Measurements from ENCODE around the gene RFNG. TPM values are rescaled to one million over a fixed set of nuclear protein-coding genes. Genes with fewer than 3 reads are reported as not detected.

Gene RFNG
- total RNA-seq, 1 donor from 2014 or later, result 21.1 TPM

DNA sequence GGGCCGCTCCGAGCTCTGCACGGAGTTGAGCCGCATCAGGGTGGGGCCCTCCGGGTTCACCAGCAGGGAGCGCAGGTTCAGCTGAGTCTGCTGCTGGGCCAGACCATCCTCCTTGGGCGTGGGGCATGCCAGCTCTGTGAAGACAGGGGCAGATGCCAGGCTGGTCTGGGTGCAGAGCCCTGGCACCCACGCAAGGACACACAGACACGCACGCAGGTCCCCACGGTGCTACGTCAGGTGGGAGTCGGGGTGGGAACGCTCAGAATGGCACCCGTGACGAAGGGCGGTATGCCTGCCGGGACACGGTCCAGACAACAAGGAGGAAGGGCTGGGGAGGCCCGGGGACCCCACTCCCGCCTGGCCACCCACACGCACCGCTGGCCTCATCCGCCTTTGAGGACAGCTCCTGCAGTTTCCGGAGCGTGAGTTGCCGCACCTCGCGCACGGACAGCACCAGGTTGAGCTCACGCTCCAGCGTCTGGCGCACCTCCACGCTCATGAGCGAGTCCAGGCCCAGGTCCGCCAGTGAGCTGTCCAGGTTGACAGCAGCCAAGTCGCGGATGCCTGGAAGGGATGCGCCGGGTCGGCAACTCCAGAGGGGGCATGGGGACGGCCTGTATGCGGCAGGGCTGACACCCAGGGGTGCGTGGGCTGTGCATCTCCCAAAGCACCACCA lies 29.3 kb upstream of the RFNG start:
- TF ChIP-seq, protein P1, sequence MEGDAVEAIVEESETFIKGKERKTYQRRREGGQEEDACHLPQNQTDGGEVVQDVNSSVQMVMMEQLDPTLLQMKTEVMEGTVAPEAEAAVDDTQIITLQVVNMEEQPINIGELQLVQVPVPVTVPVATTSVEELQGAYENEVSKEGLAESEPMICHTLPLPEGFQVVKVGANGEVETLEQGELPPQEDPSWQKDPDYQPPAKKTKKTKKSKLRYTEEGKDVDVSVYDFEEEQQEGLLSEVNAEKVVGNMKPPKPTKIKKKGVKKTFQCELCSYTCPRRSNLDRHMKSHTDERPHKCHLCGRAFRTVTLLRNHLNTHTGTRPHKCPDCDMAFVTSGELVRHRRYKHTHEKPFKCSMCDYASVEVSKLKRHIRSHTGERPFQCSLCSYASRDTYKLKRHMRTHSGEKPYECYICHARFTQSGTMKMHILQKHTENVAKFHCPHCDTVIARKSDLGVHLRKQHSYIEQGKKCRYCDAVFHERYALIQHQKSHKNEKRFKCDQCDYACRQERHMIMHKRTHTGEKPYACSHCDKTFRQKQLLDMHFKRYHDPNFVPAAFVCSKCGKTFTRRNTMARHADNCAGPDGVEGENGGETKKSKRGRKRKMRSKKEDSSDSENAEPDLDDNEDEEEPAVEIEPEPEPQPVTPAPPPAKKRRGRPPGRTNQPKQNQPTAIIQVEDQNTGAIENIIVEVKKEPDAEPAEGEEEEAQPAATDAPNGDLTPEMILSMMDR (IDR thresholded peaks at IDR 0.05; ENCODE audit: borderline replicate concordance), result no peak
- no peaks in the 10 kb centered on the region for H3K27me3 ChIP-seq (ENCODE audit: low read depth)
- no peak overlapping the region for H3K4me3 ChIP-seq
- no peak for DNase-seq
- no peak overlapping the region for H3K27ac ChIP-seq (replicated peaks)
- no peaks in the 10 kb centered on the region for H3K9me3 ChIP-seq (replicated peaks)
- intact Hi-C loops (cut with micrococcal nuclease), result no loop called here
- H3K36me3 ChIP-seq, result peaks cover 68% of the 10 kb centered on the region
- no peaks in the 10 kb centered on the region for H3K4me1 ChIP-seq

DNA sequence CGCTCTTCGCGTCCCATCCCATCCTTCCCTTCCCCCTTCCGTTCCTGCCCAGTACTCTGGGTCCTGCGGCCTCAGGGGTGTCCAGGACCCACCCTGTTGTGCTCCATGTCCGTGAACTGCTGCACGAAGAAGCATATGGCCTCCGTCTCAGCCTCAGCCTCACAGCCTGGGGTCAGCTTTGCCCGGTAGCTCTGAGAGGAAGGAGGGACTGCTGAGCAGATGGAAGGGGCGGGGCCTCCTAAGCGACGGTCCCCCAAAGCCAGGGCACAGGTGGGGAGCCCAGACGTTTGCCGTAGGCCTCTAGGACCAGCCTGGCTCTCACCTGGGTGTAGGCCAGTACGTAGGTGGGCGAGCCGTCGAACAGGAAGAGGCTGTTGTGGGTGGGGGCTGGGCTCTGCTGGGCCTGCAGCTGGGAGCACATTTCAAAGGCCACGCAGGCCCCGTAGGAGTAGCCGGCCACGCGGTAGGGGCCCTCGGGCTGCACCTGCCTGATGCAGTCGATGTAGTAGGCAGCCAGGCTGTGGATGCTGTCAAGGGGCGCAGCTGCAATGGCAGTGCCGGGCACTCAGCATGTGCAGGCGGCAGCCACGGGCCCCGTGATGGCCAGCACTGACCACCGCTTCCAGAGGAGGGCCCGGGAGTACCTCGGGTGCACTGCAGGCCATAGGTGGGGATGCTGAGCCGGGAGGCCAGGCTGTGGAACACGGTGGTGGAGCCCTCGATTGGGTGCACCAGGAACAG lies 28.6 kb upstream of the RFNG start:
- intact Hi-C loops (cut with micrococcal nuclease), result no loop called here
- Histone ChIP-seq H3K4me3 (no peak overlapping the region), H3K27me3 (ENCODE audit: low read depth) (no peaks in the 10 kb centered on the region), H3K27ac (replicated peaks) (no peak overlapping the region), H3K9me3 (replicated peaks) (no peaks in the 10 kb centered on the region), H3K36me3 (peaks cover 61% of the 10 kb centered on the region), H3K4me1 (no peaks in the 10 kb centered on the region)
- TF ChIP-seq, protein P1 (IDR thresholded peaks at IDR 0.05; ENCODE audit: borderline replicate concordance), result no peak
- no peak for DNase-seq

- H3K27ac ChIP-seq (replicated peaks), result no peak overlapping the region
- H3K4me3 ChIP-seq, result no peak overlapping the region
These were observed 27.5 kb upstream of the RFNG start for GRCh38 chr17:82079001-82079677.

GRCh38 chr17:82078433-82078832 lies 26.8 kb upstream of the RFNG start:
- H3K4me3 ChIP-seq, result no peak overlapping the region
- H3K4me1 ChIP-seq, result no peaks in the 10 kb centered on the region
- no peak for DNase-seq
- TF ChIP-seq, protein P1 (IDR thresholded peaks at IDR 0.05; ENCODE audit: borderline replicate concordance), result no peak
- H3K27me3 ChIP-seq (ENCODE audit: low read depth), result no peaks in the 10 kb centered on the region
- intact Hi-C loops (cut with micrococcal nuclease), result no loop called here
- H3K9me3 ChIP-seq (replicated peaks), result no peaks in the 10 kb centered on the region
- peaks cover 43% of the 10 kb centered on the region for H3K36me3 ChIP-seq
- H3K27ac ChIP-seq (replicated peaks), result no peak overlapping the region

More at GRCh38 chr17:82079001-82079677, 27.5 kb upstream of the RFNG start:
- intact Hi-C loops (cut with micrococcal nuclease), result no loop called here
- Histone ChIP-seq H3K4me1 (no peaks in the 10 kb centered on the region), H3K27me3 (ENCODE audit: low read depth) (no peaks in the 10 kb centered on the region), H3K36me3 (peaks cover 50% of the 10 kb centered on the region), H3K9me3 (replicated peaks) (no peaks in the 10 kb centered on the region)
- TF ChIP-seq, protein P1 (IDR thresholded peaks at IDR 0.05; ENCODE audit: borderline replicate concordance), result no peak
- DNase-seq, result no peak

DNA sequence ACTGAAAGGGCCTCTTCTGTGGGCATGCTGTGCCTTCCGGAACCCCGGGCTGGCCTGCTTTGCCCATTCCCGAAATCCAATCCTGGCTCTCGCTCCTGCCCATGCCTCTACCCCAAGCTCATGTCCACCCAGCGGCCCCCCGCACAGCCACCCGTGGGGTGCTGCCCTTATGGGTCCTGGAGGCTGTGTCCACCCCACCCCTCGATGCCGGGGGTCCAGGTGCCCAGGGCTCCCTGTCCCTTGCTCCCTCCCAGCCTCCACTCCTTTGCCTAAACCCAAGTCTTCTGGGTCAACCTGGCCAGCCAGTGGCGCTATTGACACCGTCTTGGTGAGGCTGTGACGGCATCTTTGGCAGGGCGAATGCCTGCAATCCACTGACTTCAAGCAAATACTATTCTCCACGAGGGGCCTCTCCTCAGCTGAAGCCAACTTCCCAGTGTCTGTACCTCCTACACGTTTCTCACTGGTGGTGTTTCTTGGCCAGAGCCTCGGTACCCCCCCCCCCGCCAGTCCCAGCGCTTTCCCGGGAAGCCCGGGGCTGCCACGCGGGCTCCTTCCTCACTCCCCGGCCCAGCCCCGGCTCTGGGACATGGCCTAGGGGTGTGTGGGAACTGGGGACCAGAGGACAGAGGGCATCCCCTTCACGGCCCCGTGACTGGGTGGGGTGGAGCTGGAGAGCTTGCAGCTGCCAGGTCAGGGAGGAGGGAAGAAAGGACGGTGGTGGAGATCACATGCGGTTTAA lies 26.2 kb upstream of the RFNG start:
- TF ChIP-seq, protein P1 (IDR thresholded peaks at IDR 0.05; ENCODE audit: borderline replicate concordance), result no peak

More for the DNA sequence above, 26.2 kb upstream of the RFNG start:
- Histone ChIP-seq H3K27me3 (ENCODE audit: low read depth) (no peaks in the 10 kb centered on the region), H3K4me1 (no peaks in the 10 kb centered on the region), H3K27ac (replicated peaks) (no peak overlapping the region), H3K9me3 (replicated peaks) (no peaks in the 10 kb centered on the region), H3K36me3 (peaks cover 37% of the 10 kb centered on the region), H3K4me3 (no peak overlapping the region)
- intact Hi-C loops (cut with micrococcal nuclease), result no loop called here
- DNase-seq, result no peak
